ENCODE results near the gene PGAM1.

DNA sequence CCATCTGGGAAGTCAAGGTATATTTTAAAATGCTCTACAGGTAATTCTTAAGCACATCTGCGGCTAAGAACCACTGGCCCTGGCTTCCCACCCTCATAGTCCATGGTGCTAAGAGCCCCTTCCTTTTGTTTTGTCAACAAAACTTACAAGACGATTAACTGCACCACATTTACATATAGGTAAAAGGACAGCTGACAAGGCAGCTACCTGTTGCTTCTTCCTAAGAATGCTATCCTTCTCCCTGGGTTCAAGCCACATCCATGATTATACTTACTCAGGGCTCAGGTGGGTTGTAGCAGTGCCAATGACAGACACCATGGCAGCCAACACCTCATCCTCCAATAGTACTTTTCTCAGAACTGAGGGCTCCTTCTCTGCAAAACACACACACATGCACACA lies 36.3 kb downstream of the PGAM1 start:
- TF ChIP-seq, protein P1, sequence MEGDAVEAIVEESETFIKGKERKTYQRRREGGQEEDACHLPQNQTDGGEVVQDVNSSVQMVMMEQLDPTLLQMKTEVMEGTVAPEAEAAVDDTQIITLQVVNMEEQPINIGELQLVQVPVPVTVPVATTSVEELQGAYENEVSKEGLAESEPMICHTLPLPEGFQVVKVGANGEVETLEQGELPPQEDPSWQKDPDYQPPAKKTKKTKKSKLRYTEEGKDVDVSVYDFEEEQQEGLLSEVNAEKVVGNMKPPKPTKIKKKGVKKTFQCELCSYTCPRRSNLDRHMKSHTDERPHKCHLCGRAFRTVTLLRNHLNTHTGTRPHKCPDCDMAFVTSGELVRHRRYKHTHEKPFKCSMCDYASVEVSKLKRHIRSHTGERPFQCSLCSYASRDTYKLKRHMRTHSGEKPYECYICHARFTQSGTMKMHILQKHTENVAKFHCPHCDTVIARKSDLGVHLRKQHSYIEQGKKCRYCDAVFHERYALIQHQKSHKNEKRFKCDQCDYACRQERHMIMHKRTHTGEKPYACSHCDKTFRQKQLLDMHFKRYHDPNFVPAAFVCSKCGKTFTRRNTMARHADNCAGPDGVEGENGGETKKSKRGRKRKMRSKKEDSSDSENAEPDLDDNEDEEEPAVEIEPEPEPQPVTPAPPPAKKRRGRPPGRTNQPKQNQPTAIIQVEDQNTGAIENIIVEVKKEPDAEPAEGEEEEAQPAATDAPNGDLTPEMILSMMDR (IDR thresholded peaks at IDR 0.05; ENCODE audit: low read length): no peak
- no peak for TF ChIP-seq EZH2phosphoT487 (IDR thresholded peaks at IDR 0.05; ENCODE audit: low read length)
